Urinary bladder (tissue), 4 donors: ENCODE data around the gene SMCP. TPM values are rescaled to one million over a fixed set of nuclear protein-coding genes. Genes with fewer than 3 reads are reported as not detected.

ENCODE experiments used
- DNase-seq: peaks from one replicate; pipeline ENCODE4 v3.0.0-alpha.2; 2015; ENCODE audit errors: extremely low spot score
- H3K27ac ChIP-seq: one replicate; pipeline ENCODE4 v1.5.1; 2013; ENCODE audit warnings: low read depth, mild to moderate bottlenecking, moderate library complexity
- H3K36me3 ChIP-seq: one replicate; pipeline ENCODE4 v1.6.1; 2013; ENCODE audit warnings: mild to moderate bottlenecking, moderate library complexity; ENCODE audit not compliant: insufficient read depth
- H3K4me1 ChIP-seq: one replicate; pipeline ENCODE4 v1.6.1; 2013; ENCODE audit warnings: mild to moderate bottlenecking, moderate library complexity; ENCODE audit not compliant: insufficient read depth
- H3K4me3 ChIP-seq: one replicate; pipeline ENCODE4 v1.5.1; 2013; ENCODE audit warnings: low read depth, low read length
- WGBS: extraction: QIAGEN DNeasy Blood & Tissue Kit; methylation state at CpG from one replicate; pipeline ENCODE4 v1.1.7; 2013; 5-methylcytosine and 5-hydroxymethylcytosine counted together
- polyA plus RNA-seq: library from polyadenylated mRNA; stranded (reverse); fragments of 200-250 nt; gene quantifications from one replicate; pipeline ENCODE4 v1.2.3, GENCODE V29; 2013
- total RNA-seq: library from RNA; depleted of rRNA; stranded (reverse); fragments of >200 nt; gene quantifications from one replicate; pipeline ENCODE4 v1.2.3, GENCODE V29; 2014
- donor health status: healthy with polysubstance abuse.
- donor health status: healthy.

SMCP gene
- total and polyA plus RNA-seq, 2 donors: not detected

DNA sequence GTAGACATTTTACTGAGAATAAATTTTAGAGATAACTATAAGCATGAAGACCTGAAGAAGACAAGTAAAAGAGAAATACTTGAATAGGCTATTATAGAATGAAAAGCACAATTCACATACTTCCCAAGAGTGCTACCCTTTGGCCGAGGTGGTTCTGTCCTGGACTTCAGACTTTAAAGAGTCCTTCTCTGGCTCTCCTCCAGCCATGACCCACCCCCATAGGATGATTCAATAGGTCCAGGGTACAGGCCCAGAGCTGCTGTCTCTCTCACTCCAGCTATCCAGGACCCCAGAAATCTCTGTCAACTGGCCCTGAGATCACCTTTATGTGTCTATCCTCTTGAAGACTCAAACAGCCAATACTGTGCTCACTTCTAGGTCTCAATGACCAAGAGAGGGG lies 1.3 kb upstream of the SMCP start:
- Histone ChIP-seq H3K4me3 (no peak overlapping the region), H3K36me3 (no peaks in the 10 kb centered on the region), H3K27ac (no peak overlapping the region), H3K4me1 (no peaks in the 10 kb centered on the region)
- WGBS: 86% methylated on average over 1 of the region's 1 CpG
- DNase-seq: no peak

DNA sequence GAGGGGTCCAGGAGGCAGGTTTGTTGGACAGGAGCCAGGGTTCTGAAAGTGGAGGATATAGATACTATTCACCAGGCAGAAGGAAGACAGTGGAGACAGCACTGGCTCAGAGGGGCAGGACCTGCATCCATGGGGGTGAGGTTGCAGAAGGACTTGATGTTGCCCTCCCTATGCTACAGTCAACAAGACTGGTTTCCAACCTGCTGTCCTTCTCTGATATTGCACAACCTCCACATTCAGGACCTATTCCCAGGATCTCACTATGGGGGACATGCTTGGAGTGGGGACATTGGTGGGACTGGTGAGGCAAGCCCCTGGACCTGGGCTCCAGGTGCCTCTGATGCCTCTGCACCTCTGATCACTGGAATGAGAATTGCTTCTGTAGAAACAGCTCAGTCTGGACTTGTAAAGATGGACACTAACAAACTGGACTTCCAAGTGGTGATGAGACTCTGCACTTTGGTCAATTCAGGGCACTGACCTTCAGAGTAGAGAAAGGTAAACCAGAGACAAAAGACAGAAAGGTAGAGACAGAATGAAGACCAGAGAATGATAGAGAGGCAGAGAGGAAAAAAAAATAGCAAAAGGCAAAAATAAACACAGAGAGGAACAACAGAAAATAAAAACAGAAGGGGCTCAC lies 1.6 kb downstream of the SMCP start:
- Histone ChIP-seq H3K4me1 (no peaks in the 10 kb centered on the region), H3K27ac (peak overlapping the region; percentile 48), H3K4me3 (no peak overlapping the region), H3K36me3 (no peaks in the 10 kb centered on the region)
- no peak for DNase-seq

DNA sequence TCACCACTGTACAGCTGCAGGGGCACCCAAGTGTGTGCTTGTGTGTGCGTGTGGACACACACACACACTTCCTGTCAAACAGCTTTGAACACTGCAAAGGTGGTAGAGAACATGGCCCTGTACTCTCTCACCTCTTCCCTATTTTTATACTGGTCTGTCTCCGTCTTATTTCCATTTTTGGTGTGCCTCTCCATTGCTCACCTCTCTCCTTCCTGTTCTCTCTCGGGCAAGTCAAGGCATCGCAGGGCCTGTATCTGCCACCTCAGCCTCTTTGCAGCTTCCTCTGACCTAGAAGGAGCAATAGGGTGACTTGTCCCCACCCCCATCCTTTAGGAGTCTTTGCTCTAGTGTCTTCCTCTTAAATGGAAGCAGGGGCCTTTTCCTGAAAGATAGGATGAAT lies 2.2 kb downstream of the SMCP start:
- peak overlapping the region; percentile 48 for H3K27ac ChIP-seq
- H3K4me3 ChIP-seq: no peak overlapping the region
- DNase-seq: no peak
- 80% methylated on average over 4 of the region's 4 CpGs for WGBS
- no peaks in the 10 kb centered on the region for H3K36me3 ChIP-seq
- no peaks in the 10 kb centered on the region for H3K4me1 ChIP-seq

DNA sequence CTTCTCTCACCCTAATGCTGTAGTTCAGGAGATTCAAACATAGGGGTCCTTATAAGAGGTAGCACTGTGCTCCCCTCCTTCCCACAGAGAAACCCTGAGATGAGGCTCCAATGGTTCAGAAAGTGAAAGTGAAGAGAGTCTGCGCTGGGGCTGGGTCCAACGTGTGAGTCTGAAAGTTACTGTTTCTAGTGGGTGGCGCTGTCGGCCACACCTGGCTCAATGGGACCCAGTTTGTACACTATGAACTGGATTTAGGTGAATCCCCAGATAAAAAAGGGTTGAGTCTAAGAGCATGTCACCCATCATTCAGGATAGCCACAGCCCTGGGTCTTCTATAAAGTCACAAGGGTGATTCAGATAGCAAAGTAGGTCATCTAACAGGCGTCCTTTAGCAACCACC lies 2.8 kb downstream of the SMCP start:
- WGBS: 65% methylated on average over 5 of the region's 5 CpGs
- Histone ChIP-seq H3K27ac (peak overlapping the region; percentile 31), H3K4me3 (no peak overlapping the region), H3K36me3 (no peaks in the 10 kb centered on the region), H3K4me1 (no peaks in the 10 kb centered on the region)
- no peak for DNase-seq

DNA sequence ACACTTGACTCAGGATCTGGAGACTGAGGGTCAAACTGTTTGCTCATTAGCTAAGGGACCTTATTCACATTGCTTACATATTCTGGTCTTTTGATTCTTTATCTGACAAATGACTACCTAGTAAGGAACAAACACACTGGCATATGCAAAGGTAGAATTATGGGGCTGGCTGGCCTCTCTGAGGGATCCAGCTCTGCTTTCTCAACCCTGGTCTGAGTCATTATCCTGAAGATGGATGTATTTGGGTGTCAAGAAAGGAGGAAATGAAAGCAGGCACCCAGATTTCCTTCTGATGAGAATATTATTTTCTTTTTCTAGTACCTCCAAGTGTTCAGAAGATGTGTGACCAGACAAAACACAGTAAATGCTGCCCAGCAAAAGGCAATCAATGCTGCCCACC lies 6.0 kb downstream of the SMCP start:
- no peak overlapping the region for H3K27ac ChIP-seq
- H3K4me3 ChIP-seq: no peak overlapping the region
- no peaks in the 10 kb centered on the region for H3K36me3 ChIP-seq
- DNase-seq: no peak
- H3K4me1 ChIP-seq: no peaks in the 10 kb centered on the region

DNA sequence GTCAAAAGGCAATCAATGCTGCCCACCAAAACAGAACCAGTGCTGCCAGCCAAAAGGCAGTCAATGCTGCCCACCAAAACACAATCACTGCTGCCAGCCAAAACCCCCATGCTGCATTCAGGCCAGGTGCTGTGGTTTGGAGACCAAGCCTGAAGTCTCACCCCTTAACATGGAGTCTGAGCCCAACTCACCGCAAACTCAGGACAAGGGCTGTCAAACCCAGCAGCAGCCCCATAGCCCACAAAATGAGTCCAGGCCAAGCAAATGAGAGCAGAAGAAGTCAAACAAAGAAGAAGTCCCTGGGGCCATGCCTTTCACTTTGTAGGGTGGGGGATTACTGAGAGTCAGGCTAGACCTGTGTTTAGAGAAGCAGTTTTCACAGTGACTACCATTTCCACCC lies 6.4 kb downstream of the SMCP start:
- H3K27ac ChIP-seq: no peak overlapping the region
- 98% methylated on average over 1 of the region's 1 CpG for WGBS
- no peak overlapping the region for H3K4me3 ChIP-seq
- no peaks in the 10 kb centered on the region for H3K36me3 ChIP-seq
- no peak for DNase-seq
- H3K4me1 ChIP-seq: no peaks in the 10 kb centered on the region

DNA sequence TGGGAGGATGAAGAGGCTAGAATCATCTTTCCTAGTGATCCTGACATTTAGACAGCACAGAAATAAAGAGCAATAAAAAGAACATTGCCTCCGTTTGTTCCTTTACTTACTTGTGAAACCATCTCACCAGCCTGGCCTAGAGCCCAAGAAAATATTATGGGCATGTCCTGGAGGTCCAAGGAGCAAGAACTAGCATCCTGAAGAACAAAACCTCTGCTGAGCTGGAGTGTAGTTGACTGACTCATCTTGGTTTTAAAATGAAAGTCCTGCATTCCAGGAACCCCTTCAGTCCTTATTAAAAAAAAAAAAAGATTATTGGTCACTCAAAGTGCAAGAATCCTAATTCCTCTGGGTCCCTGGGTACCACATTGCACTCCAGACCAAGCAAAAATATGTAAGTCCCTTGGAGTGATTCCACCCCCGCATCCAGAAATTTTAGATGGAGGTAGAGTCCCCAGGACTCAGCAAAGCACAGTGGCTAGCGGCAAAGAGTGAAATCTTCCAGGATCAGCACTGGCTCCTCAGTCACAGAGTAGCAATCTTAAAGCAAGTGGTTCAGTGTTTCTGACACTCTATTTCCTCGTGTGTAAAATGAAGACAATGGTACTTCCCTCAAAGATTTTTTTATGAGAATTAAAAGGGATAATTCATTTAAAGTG lies 7.0 kb downstream of the SMCP start:
- WGBS: 66% methylated on average over 4 of the region's 4 CpGs

DNA sequence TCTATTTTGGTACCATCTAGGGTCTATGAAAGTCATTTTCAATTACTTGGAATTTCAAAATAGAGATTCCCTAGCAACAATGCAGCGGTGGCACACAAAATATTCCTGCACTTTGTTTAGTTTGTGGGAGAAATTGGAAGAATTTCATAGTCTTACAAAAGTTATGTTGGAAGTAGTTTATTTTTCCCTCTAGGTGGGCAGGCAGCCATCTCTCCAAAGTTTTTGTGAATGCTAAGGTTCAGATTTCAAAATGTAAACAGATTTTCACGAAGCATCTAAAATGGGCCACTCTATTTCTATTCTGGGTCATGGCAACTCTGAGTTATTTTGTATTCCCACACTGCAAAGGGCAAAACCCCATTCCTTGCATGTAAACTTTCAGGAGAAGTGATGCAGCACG lies 8.0 kb downstream of the SMCP start:
- H3K27ac ChIP-seq: no peak overlapping the region
- no peak for DNase-seq
- no peaks in the 10 kb centered on the region for H3K4me1 ChIP-seq
- no peaks in the 10 kb centered on the region for H3K36me3 ChIP-seq
- WGBS: 16% methylated on average over 3 of the region's 3 CpGs
- H3K4me3 ChIP-seq: no peak overlapping the region

More for the DNA sequence above, 7.0 kb downstream of the SMCP start:
- no peak overlapping the region for H3K4me3 ChIP-seq
- DNase-seq: no peak
- no peaks in the 10 kb centered on the region for H3K4me1 ChIP-seq
- no peaks in the 10 kb centered on the region for H3K36me3 ChIP-seq
- H3K27ac ChIP-seq: no peak overlapping the region

DNA sequence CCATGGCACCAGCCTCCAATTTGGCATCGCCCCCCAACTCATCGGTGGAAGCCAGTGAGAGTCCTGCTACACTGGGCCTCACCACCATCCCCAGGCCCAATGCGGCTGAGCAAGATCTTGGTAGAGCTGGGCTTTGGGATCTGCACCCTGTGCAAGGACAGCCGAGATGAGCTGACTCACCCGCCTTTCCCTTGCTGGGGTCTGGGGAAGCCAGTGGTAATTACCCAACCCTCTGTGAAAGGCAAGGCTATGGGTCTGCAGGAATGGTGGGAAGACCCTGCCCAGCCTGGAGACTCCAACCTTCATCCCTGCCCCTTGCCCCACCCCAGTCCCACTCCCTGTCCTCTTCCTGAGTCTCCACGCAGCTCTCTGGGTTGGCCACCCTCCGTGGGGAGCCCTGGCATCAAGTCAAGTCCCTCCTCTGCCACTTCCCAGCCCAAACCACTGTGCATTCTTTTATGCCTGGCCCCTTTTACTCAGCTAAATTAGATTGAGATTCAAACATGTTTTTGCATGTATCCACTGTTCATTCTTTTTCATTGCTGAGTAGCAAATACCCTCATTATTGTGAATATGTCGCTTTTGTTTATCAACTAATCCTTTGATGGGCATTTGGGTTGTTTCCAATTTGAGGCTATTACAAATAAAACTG lies 8.8 kb downstream of the SMCP start:
- Histone ChIP-seq H3K4me3 (no peak overlapping the region), H3K36me3 (no peaks in the 10 kb centered on the region), H3K27ac (peak overlapping the region; percentile 33), H3K4me1 (no peaks in the 10 kb centered on the region)
- DNase-seq: no peak
- 67% methylated on average over 8 of the region's 8 CpGs for WGBS

DNA sequence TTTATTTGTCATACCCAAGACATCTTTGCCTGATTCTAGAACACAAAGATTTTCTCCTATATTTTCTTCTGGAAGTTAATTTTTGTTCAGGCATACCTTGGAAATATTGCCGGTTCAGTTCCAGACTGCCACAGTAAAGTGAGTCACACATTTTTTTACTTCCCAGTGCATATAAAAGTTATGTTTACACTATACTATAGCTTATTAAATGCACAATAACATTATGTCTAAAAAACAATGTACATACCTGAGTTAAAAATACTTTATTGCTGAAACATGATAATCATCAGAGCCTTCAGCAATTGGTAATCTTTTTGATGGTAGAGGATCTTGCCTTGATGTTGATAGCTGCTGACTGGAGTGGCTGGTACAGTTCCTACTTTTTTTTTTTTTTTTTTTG lies 10.0 kb downstream of the SMCP start:
- Histone ChIP-seq H3K27ac (no peak overlapping the region), H3K4me1 (no peaks in the 10 kb centered on the region), H3K4me3 (no peak overlapping the region), H3K36me3 (no peaks in the 10 kb centered on the region)
- 75% methylated on average over 1 of the region's 1 CpG for WGBS
- no peak for DNase-seq

DNA sequence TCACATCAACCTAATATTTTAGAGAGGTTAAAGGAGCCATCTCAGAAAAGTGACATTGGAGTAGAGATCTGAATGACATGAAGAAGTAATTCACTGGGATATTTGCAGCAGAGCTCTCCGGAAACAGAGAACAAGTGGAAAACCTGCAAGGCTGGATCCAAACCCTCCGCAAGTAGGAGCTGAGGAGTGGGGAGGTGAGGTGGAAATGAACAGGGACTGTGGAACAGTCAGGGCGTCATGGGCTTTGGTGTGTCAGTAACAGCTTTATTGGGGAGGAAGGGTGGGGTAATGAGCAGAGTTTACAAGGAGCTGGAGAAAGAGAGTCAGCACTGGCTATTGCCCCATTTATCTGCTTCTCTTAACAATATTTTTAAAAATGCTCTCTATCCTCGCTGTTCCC lies 20.9 kb downstream of the SMCP start:
- H3K27ac ChIP-seq: no peak overlapping the region
- no peak for DNase-seq
- H3K36me3 ChIP-seq: no peaks in the 10 kb centered on the region
- no peak overlapping the region for H3K4me3 ChIP-seq
- WGBS: 61% methylated on average over 4 of the region's 4 CpGs
- H3K4me1 ChIP-seq: no peaks in the 10 kb centered on the region

DNA sequence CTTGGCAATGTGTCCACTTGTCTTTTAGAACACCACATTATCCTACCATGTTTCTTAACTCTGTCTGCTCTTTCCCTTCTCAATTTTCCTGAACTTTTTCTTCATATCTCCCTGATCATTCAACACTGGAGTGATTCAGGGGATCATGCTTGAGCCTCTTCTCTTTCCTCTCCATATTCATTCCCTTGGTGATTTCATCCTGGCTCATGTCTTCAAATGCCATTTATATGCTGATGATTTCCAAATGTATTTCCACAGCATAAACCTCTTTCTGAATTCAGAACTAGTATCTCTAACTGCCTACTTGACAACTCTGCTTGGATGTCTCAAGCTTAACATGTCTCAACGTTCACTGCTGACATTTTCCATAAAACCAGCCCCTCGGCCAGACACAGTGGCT lies 21.8 kb downstream of the SMCP start:
- no peaks in the 10 kb centered on the region for H3K4me1 ChIP-seq
- no peak for DNase-seq
- H3K4me3 ChIP-seq: no peak overlapping the region
- no peak overlapping the region for H3K27ac ChIP-seq
- no peaks in the 10 kb centered on the region for H3K36me3 ChIP-seq
- 31% methylated on average over 2 of the region's 2 CpGs for WGBS

DNA sequence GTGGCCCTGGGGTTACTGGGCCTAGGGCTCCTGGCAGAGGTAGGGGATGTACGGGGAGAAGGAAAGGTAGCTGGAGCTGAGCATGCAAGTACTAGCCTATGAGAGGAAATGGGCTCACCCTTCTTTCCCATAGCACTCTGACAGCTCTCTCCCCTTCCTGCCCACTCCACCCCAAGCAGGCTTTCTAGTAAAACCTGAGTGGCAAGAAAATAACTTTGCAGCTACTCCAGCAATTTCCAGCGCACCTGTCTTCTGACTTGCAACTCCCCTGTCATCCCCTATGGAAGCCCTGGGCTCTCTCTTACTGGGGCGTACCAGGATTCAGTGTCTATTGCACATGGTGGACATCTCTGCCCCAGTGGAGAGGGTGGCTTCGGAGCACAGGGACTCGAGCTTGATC lies 23.5 kb downstream of the SMCP start:
- Histone ChIP-seq H3K27ac (no peak overlapping the region), H3K4me1 (no peaks in the 10 kb centered on the region), H3K36me3 (no peaks in the 10 kb centered on the region), H3K4me3 (no peak overlapping the region)
- WGBS: 75% methylated on average over 5 of the region's 5 CpGs
- DNase-seq: peak; percentile 54

DNA sequence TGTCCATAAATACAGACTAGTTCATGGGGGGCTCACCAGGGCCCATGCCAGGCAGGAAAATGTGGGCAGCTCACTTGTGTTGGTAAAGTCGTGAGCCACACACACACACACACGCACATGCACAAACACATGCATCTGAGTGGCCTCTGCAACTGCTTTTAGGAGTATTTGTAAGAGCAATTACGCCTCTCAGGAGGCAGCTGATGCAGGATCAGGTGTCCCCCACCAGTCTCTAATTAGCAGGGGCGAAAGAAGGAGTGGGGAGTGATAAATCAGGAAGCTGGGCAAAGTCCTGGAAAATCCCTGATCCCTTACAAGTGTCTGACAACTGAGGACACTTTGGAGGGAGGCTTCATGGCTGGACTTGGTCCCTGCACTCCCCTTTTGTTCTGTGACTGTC lies 24.5 kb downstream of the SMCP start:
- Histone ChIP-seq H3K4me1 (no peaks in the 10 kb centered on the region), H3K4me3 (no peak overlapping the region), H3K27ac (no peak overlapping the region), H3K36me3 (no peaks in the 10 kb centered on the region)
- WGBS: 61% methylated on average over 4 of the region's 4 CpGs
- no peak for DNase-seq
